ACC112 (cell line): ENCODE data around the gene FGF10.
A peak's percentile ranks its signal among the peaks of the same experiment; 100 is the strongest.

Source experiments
- H2AFZ ChIP-seq: fragments of 200-600 bp; sonication (generic); one replicate; pipeline ENCODE4 v1.6.0; 2017; ENCODE audit warnings: antibody characterized with exemption, low read length; ENCODE audit not compliant: unreplicated experiment
- H3K27ac ChIP-seq: fragments of 200-600 bp; sonication (generic); 2 replicates; pipeline ENCODE4 v1.5.1; 2014; ENCODE audit warnings: low read depth, mild to moderate bottlenecking, antibody characterized with exemption, low read length, moderate library complexity
- H3K27me3 ChIP-seq: fragments of 200-600 bp; sonication (generic); 2 replicates; pipeline ENCODE4 v1.6.1; 2014; ENCODE audit warnings: mild to moderate bottlenecking, antibody characterized with exemption, low read length, moderate library complexity, mixed read lengths; ENCODE audit not compliant: insufficient read depth
- H3K36me3 ChIP-seq: fragments of 200-600 bp; sonication (generic); 2 replicates; pipeline ENCODE4 v1.6.1; 2016; ENCODE audit warnings: mild to moderate bottlenecking, antibody characterized with exemption, low read length, moderate library complexity, mixed read lengths; ENCODE audit not compliant: insufficient read depth
- H3K4me1 ChIP-seq: fragments of 200-600 bp; sonication (generic); one replicate; pipeline ENCODE4 v1.6.1; 2016; ENCODE audit warnings: low read length, mixed read lengths; ENCODE audit not compliant: insufficient read depth, unreplicated experiment, control insufficient read depth
- H3K4me3 ChIP-seq: fragments of 200-600 bp; sonication (generic); 2 replicates; pipeline ENCODE4 v1.5.1; 2014; ENCODE audit warnings: mild to moderate bottlenecking, low read depth, low read length
- H3K79me2 ChIP-seq: fragments of 200-600 bp; sonication (generic); one replicate; pipeline ENCODE4 v1.6.0; 2016; ENCODE audit warnings: low read length; ENCODE audit not compliant: control insufficient read depth, unreplicated experiment, insufficient read depth

Gene FGF10

GRCh38 chr5:44389090-44389822 lies at the start of gene FGF10:
TSS of gene FGF10 (minus strand) at chr5:44389420. CDS start at chr5:44388682, 738 bp downstream.
- no peak within 1 kb of the TSS for H3K27ac ChIP-seq
- H2AFZ ChIP-seq, result peak within 1 kb of the TSS; percentile 62
- peaks cover 87% of the 10 kb centered on the region for H3K27me3 ChIP-seq
- H3K4me3 ChIP-seq, result peak within 1 kb of the TSS; percentile 78
- H3K36me3 ChIP-seq, result no peaks in the 10 kb centered on the region
- H3K4me1 ChIP-seq, result no peaks in the 10 kb centered on the region
- H3K79me2 ChIP-seq, result no peaks in the 10 kb centered on the region

GRCh38 chr5:44426944-44427343 lies 37.7 kb upstream of the FGF10 start:
- Histone ChIP-seq H3K4me3 (no peak overlapping the region), H3K27me3 (no peaks in the 10 kb centered on the region), H3K4me1 (no peaks in the 10 kb centered on the region), H3K27ac (no peak overlapping the region), H3K36me3 (no peaks in the 10 kb centered on the region), H2AFZ (no peak overlapping the region), H3K79me2 (no peaks in the 10 kb centered on the region)

- Histone ChIP-seq H3K4me3 (no peak overlapping the region), H3K4me1 (no peaks in the 10 kb centered on the region), H3K27me3 (no peaks in the 10 kb centered on the region), H3K27ac (no peak overlapping the region), H3K79me2 (no peaks in the 10 kb centered on the region), H2AFZ (no peak overlapping the region), H3K36me3 (no peaks in the 10 kb centered on the region)
Observed at GRCh38 chr5:44412286-44412685, 23.1 kb upstream of the FGF10 start.

- Histone ChIP-seq H3K27ac (no peak overlapping the region), H3K36me3 (no peaks in the 10 kb centered on the region), H3K79me2 (no peaks in the 10 kb centered on the region)
Observed at GRCh38 chr5:44402084-44402483, 12.9 kb upstream of the FGF10 start.

GRCh38 chr5:44401611-44402010 lies 12.4 kb upstream of the FGF10 start:
- no peaks in the 10 kb centered on the region for H3K27me3 ChIP-seq
- H3K27ac ChIP-seq, result no peak overlapping the region
- H2AFZ ChIP-seq, result no peak overlapping the region
- H3K79me2 ChIP-seq, result no peaks in the 10 kb centered on the region
- H3K4me3 ChIP-seq, result no peak overlapping the region
- no peaks in the 10 kb centered on the region for H3K4me1 ChIP-seq
- no peaks in the 10 kb centered on the region for H3K36me3 ChIP-seq

More at GRCh38 chr5:44402084-44402483, 12.9 kb upstream of the FGF10 start:
- Histone ChIP-seq H3K4me1 (no peaks in the 10 kb centered on the region), H3K4me3 (no peak overlapping the region), H2AFZ (no peak overlapping the region), H3K27me3 (no peaks in the 10 kb centered on the region)

GRCh38 chr5:44398382-44398781 lies 9.2 kb upstream of the FGF10 start:
- Histone ChIP-seq H3K4me1 (no peaks in the 10 kb centered on the region), H3K27ac (no peak overlapping the region)

GRCh38 chr5:44396312-44396711 lies 7.1 kb upstream of the FGF10 start:
- H3K4me1 ChIP-seq, result no peaks in the 10 kb centered on the region
- H3K27ac ChIP-seq, result no peak overlapping the region
- H3K27me3 ChIP-seq, result peaks cover 22% of the 10 kb centered on the region; the same call in 1 of the 2 replicates
- H3K4me3 ChIP-seq, result no peak overlapping the region
- no peaks in the 10 kb centered on the region for H3K36me3 ChIP-seq
- no peaks in the 10 kb centered on the region for H3K79me2 ChIP-seq
- no peak overlapping the region for H2AFZ ChIP-seq

More at GRCh38 chr5:44398382-44398781, 9.2 kb upstream of the FGF10 start:
- H3K27me3 ChIP-seq, result peaks cover 3% of the 10 kb centered on the region; the same call in 1 of the 2 replicates
- no peak overlapping the region for H3K4me3 ChIP-seq
- no peaks in the 10 kb centered on the region for H3K36me3 ChIP-seq
- no peaks in the 10 kb centered on the region for H3K79me2 ChIP-seq
- H2AFZ ChIP-seq, result no peak overlapping the region

- H3K4me1 ChIP-seq, result no peaks in the 10 kb centered on the region
- H3K27me3 ChIP-seq, result peaks cover 79% of the 10 kb centered on the region
- H2AFZ ChIP-seq, result no peak overlapping the region
- H3K79me2 ChIP-seq, result no peaks in the 10 kb centered on the region
- H3K4me3 ChIP-seq, result peak overlapping the region; percentile 78; the same call in 1 of the 2 replicates
- no peaks in the 10 kb centered on the region for H3K36me3 ChIP-seq
- no peak overlapping the region for H3K27ac ChIP-seq
Observed at GRCh38 chr5:44390351-44390750, 1.1 kb upstream of the FGF10 start.

- Histone ChIP-seq H3K27me3 (peaks cover 84% of the 10 kb centered on the region), H3K79me2 (no peaks in the 10 kb centered on the region), H3K27ac (no peak overlapping the region), H2AFZ (peak overlapping the region; percentile 60), H3K4me3 (peak overlapping the region; percentile 78), H3K4me1 (no peaks in the 10 kb centered on the region), H3K36me3 (no peaks in the 10 kb centered on the region)
Observed at GRCh38 chr5:44389823-44390143, 563 bp upstream of the FGF10 start.

- no peaks in the 10 kb centered on the region for H3K79me2 ChIP-seq
- H3K27me3 ChIP-seq, result peaks cover 94% of the 10 kb centered on the region
- no peaks in the 10 kb centered on the region for H3K36me3 ChIP-seq
- H3K27ac ChIP-seq, result no peak overlapping the region
- H3K4me3 ChIP-seq, result peak overlapping the region; percentile 78
- peak overlapping the region; percentile 62 for H2AFZ ChIP-seq
- no peaks in the 10 kb centered on the region for H3K4me1 ChIP-seq
Observed at GRCh38 chr5:44388321-44389089, 715 bp downstream of the FGF10 start.

- Histone ChIP-seq H3K79me2 (no peaks in the 10 kb centered on the region), H3K27me3 (peaks cover 96% of the 10 kb centered on the region), H3K4me1 (no peaks in the 10 kb centered on the region), H3K36me3 (no peaks in the 10 kb centered on the region), H2AFZ (no peak overlapping the region), H3K27ac (no peak overlapping the region), H3K4me3 (peak overlapping the region; percentile 78; the same call in 1 of the 2 replicates)
Observed at GRCh38 chr5:44387921-44388320, 1.3 kb downstream of the FGF10 start.
